ENCODE results near the gene CNOT3. TPM values are rescaled to one million over a fixed set of nuclear protein-coding genes. Genes with fewer than 3 reads are reported as not detected.

CNOT3 gene
- 50.5 to 63.8 TPM (median 58.1 TPM) in 5 replicates for total RNA-seq (2022; extraction: Qiagen RNA extraction)

DNA sequence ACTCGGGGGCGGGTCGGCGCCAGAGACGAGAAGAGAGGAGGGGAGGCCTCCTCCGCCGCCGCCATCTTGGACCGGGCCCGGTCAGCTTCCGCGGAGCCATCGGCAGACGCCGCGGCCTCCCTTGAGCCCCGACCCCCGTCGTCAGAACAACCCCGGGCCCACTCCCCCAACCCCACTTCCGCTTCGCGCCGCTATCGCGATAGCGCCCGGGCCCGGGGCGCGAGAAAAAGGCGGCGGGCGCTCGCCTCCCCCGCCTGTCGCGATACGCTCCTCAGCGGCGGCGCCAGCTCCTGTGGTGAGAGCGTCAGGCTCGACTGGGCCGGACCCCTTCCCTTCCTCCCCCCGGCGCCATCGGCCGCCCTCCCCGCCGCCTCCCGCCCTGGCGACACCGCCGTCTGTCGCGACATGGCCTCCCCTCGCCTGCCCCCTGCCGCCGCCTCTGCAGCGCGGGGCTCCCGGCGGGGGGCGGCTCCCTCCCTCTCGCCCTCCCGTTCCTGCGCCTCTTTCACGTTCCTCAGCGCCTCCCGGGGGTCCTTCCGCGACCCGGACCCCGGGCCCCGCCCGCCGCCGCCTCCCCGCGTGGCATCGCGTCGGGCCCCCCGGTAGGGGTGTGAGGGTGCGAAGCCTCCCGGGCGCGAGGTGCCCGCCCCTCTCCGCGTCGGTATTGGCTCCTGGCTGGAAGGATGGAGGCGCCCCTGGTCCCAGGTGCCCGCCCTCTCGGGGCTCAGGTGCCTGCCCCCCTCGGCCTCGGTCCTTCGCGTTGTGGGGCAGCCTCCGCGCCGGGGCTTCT lies at the start of gene CNOT3:
Gene CNOT3 (plus strand): TSS at position 64 of the 790 bp plus-strand sequence. CDS start 5,217 bp downstream, outside the sequence.

DNA sequence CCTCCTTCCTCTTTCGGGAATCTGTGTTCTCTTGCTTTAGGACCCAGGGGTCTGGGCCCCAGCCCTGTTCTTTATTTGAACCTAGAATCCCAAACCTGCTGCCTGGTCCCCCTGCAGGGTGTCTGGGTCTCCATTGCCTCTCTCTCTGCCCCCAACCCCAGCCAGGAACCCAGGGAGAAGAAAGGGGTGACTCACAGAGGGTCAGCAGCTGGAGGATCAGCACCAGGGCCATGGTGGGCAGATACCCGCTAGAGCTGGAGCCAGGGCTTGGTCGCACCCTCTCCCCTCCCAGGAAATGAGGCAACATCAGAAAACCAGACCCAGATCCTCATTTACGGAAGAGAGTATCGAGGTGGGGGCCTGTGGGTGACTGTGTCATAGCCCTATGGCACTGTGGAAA lies 37.0 kb upstream of the CNOT3 start, which contains the start of gene OSCAR:
Gene OSCAR (minus strand): TSS at position 243 of the 400 bp plus-strand sequence. CDS start 11 bp downstream, at position 232.

DNA sequence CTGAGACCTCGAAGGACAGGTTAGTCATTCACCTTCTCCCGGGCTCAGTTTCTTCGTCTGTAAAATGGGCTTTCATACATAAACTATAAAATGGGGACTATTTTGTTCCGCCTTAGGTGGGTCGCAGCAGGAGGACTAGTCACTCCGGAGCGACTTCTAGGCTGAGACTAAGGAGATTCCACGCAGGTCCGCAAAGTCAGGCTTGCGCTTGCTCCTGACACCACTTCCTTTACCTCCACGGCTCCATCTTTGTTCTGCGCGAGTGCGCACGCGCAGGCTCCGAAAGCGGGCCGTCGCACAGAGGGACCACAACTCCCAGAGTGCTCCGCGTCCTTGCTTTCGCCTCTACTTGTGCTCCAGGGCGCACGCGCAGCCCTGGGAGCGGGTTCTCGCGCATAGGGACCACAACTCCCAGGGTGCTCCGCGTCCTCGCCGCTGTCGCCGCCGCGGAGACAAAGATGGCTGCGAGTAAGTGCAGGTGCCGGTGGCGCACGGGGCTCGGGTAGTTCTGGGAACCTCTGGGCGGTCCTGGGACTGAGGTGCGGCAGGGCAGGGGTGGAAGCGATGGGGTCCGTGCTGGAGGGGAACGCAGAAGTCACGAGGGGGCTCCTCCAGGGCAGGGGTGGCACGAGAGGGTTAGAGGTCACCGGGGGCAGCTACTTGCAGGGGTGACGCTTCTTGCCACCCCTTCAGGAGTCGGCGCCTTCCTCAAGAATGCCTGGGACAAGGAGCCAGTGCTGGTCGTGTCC lies 35.0 kb upstream of the CNOT3 start, which contains the start of gene NDUFA3:
Gene NDUFA3 (plus strand): TSS at position 435 of the 749 bp plus-strand sequence. CDS start 24 bp downstream, at position 459.

DNA sequence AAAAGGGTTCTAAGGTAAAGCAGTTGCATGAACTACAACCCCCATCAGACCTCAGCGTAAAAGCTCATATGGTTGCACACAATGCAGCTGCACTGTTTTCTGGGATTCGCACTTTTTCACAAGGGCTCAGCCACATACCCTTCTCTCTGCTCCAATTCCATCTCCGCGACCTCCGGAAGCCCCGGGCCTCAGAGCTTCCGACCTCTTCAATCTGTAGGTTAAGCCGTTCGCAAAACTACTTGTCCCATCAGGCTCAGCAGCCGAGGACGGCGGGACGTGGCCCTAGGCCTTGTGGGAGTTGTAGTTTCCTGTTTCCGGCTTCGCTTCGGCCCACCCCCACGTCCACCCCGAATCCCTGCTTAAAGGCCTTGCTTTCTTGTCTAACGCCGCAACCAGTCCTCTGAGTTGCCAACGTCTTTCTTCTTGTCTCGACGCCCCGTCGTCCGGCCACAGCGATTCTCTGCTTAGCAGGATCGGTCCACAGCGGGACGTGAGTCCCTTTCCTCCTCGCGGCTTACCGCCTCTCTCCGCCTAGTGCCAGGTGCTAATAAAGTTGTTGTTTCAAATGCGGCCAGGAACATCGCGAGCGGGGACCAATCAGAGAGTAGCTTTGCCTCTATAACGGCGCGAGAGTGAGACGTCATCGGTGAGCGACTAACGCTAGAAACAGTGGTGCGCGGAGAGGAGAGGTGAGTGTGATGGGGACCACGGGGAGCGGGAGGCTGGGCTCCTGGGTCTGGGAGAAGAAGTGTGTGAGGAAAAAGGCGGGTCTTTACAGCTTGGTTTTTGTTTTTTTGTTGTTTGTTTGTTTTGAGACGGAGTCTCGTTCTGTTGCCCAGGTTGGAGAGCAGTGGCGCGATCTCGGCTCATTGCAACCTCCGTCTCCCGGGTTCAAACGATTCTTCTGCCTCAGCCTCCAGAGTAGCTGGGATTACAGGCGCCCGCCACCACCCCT lies 22.2 kb upstream of the CNOT3 start, which contains the start of the genes PRPF31 and TFPT:
Gene PRPF31 (plus strand): TSS at position 646 of the 955 bp plus-strand sequence. CDS start 2,525 bp downstream, outside the sequence.
Gene TFPT (minus strand): TSS at position 549 of the 955 bp plus-strand sequence. CDS start 388 bp downstream, at position 161.

DNA sequence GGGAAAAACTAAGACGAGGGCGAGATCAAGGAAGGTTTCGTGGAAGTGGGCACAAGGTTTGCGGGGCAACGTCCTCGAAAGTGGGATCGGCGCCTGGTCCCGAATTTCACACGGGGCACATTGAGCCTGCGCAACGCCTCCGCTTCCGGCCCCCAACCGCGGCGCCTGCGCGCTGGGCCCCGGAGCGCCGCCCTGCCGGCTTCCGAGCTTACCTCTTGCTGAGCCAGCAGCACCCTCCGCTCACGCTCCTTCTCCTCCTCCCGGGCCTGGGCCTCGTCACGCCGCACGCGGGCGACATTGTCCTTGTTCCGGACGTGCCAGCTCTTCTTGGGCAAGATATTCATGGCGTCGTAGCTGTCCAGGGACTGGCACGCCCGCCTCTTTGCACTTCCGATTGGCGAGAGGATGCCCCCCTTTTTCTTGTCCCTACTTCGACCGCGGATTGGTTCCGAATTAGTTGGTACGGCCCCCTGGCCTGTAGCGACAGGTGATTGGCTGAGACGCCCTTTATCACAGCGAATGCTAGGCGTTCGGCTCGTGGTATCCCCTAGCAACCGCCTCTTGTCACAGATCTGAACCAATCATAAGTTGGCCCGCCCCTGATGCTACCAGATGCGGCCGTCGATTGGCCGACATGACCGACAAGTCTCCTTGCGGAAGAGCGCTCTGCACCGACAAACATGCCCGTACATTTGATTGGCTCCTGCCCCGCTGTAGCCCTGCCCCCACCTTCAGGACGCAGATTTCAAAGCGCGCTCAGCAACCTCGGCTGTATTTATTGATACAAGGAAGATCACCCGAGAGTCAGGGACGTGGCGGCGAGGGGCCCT lies 22.0 kb downstream of the CNOT3 start, which contains the start of gene LENG1:
Gene LENG1 (minus strand): TSS at position 370 of the 830 bp plus-strand sequence. CDS start 26 bp downstream, at position 344.

DNA sequence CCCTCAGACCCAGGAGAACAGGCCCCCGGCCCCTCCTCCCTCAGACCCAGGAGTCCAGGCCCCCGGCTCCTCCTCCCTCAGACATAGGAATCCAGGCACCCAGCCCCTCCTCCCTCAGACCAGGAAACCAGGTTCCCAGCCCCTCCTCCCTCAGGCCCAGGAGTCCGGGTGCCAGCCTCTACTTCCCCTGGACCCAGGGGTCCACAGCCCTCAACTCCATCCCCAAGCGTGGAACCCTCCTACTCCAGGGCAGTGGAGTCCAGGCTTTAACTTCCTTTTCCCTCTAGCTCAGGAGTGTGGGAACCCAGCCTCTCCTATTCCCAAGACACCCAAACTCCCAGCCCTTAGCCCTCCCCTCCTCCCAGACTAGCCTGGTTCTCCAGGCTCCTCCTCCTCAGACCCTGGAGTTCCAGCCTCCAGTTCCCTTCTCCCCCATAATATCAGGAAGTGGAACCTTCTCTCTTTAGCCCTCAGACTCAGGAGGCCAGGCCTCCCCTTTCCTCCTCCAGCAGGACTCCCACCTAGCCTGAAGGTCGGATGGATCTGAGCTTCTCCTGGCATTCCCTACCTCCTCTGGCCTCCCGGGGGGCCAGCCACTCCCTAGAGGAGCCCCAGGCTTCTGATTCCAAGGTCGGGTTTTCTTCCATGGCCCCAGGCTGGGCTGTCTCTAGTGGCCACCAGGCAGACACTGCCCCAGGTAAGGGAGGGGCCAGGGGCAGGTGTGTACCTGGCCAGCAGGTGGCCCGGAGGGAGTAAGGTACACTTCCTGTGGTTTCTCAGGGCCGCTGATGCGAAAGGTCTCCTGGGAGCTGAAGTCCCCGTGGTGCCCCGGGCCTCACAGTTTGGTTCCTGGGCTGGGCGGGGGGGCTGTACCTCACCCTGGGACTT lies 35.2 kb downstream of the CNOT3 start, which contains the start of gene TMC4:
Gene TMC4 (minus strand): TSS at position 690 of the 888 bp plus-strand sequence. CDS start 43 bp downstream, at position 647.

DNA sequence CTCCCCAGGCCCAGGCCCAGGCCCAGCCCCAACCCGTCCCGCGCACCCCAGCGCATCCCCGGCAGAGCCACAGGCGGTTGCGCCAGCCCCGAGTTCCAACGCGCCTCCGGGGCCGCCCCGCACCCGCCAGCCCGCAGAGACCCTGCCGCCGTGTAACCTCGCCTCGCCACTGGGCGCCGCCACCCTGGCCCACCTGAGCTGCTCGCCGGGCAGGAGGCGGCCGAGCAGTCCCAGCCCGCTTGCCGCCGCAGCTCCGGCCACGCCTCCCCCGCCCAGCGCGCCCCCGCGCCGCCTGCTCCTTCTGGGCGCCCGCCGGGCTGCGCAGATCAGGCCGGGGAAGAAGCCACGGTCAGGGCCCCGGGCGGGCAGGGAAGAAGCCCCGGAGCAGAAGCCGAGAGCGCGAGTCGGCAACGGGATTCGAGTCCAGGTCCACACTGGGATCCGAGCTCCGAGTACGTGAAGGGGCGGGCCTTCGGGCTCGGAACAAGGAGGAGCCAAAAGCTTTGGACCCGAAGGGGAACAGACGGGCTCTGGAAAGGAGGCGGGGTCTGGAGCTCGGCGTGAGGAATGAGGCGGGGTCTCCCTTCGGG lies 51.7 kb downstream of the CNOT3 start, which contains the start of gene MBOAT7:
Gene MBOAT7 (minus strand): TSS at position 436 of the 590 bp plus-strand sequence. CDS start 1,072 bp downstream, outside the sequence.

DNA sequence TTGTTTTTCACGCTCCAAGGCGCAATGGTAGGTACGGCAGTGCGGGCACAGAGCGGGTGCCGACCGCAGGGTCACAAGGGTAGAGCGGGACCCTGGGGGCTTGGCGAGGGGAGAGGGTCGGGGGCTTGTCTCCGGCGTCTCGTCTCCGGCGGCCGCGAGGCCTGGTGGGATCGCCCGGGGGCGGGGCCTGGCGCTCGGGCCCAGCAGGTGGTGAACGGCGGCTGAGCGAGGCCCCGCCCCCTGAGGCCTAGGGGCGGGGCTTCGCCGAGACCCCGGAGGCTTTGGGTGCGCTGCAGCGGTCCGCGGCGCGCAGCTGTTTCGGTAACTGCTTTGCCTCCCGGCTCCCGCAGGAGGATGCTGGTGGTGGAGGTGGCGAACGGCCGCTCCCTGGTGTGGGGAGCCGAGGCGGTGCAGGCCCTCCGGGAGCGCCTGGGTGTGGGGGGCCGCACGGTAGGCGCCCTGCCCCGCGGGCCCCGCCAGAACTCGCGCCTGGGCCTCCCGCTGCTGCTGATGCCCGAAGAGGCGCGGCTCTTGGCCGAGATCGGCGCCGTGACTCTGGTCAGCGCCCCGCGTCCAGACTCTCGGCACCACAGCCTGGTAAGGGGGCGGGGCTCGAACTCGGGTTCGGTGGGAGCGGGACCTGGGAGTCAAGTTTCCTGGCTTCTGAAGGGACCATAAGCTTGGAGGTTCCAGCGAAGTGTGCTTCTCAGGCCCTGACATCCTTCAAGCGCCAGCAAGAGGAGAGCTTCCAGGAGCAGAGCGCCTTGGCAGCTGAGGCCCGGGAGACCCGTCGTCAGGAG lies 53.6 kb downstream of the CNOT3 start, which contains the start of gene TSEN34:
Gene TSEN34 (plus strand): TSS at position 298 of the 800 bp plus-strand sequence. CDS start 57 bp downstream, at position 355.

Other genes starting within 250 kb of the CNOT3 start
- gene CACNG7, start 228.5 kb upstream of the CNOT3 start, total RNA-seq (2022; extraction: Qiagen RNA extraction): 6.4 to 9.1 TPM (median 8.0 TPM) in 5 replicates
- gene CACNG8, start 174.8 kb upstream of the CNOT3 start, total RNA-seq (2022; extraction: Qiagen RNA extraction): 0.62 to 1.1 TPM (median 0.91 TPM) in 5 replicates
- gene CACNG6, start 146.1 kb upstream of the CNOT3 start, total RNA-seq (2022; extraction: Qiagen RNA extraction): 8.8 to 12.8 TPM (median 11.3 TPM) in 5 replicates
- 0.60 to 1.2 TPM (median 0.73 TPM) in 4 of 5 replicates, not detected in the other for gene VSTM1, start 73.9 kb upstream of the CNOT3 start, total RNA-seq (2022; extraction: Qiagen RNA extraction)
- not detected in 5 replicates for gene TARM1, start 56.4 kb upstream of the CNOT3 start, total RNA-seq (2022; extraction: Qiagen RNA extraction)
- 0.20 to 0.41 TPM (median 0.27 TPM) in 5 replicates for gene OSCAR, start 37.0 kb upstream of the CNOT3 start, total RNA-seq (2022; extraction: Qiagen RNA extraction)
- gene NDUFA3, start 34.9 kb upstream of the CNOT3 start, total RNA-seq (2022; extraction: Qiagen RNA extraction): 140 to 263 TPM (median 231 TPM) in 5 replicates
- gene TFPT, start 22.1 kb upstream of the CNOT3 start, total RNA-seq (2022; extraction: Qiagen RNA extraction): 18.6 to 23.8 TPM (median 19.8 TPM) in 5 replicates
- gene PRPF31, start 22.0 kb upstream of the CNOT3 start, total RNA-seq (2022; extraction: Qiagen RNA extraction): 105 to 119 TPM (median 114 TPM) in 5 replicates
- 7.5 to 8.5 TPM (median 7.9 TPM) in 5 replicates for gene LENG1, start 22.0 kb downstream of the CNOT3 start, total RNA-seq (2022; extraction: Qiagen RNA extraction)
- 0.73 to 1.5 TPM (median 1.1 TPM) in 5 replicates for gene TMC4, start 35.4 kb downstream of the CNOT3 start, total RNA-seq (2022; extraction: Qiagen RNA extraction)
- 133 to 153 TPM (median 146 TPM) in 5 replicates for gene MBOAT7, start 51.8 kb downstream of the CNOT3 start, total RNA-seq (2022; extraction: Qiagen RNA extraction)
- gene TSEN34, start 53.5 kb downstream of the CNOT3 start, total RNA-seq (2022; extraction: Qiagen RNA extraction): 77.0 to 127 TPM (median 122 TPM) in 5 replicates
- 2,122 to 2,593 TPM (median 2,171 TPM) in 5 replicates for gene RPS9, start 63.1 kb downstream of the CNOT3 start, total RNA-seq (2022; extraction: Qiagen RNA extraction)
- 0.14 to 0.38 TPM (median 0.30 TPM) in 5 replicates for gene LILRB3, start 85.2 kb downstream of the CNOT3 start, total RNA-seq (2022; extraction: Qiagen RNA extraction)
- 0.08 TPM in 1 of 5 replicates, not detected in the others for gene LILRA6, start 105.0 kb downstream of the CNOT3 start, total RNA-seq (2022; extraction: Qiagen RNA extraction)
- gene LILRB5, start 119.5 kb downstream of the CNOT3 start, total RNA-seq (2022; extraction: Qiagen RNA extraction): 0.05 TPM in 2 of 5 replicates, not detected in the others
- gene LILRB2, start 143.3 kb downstream of the CNOT3 start, total RNA-seq (2022; extraction: Qiagen RNA extraction): 0.06 to 0.22 TPM (median 0.08 TPM) in 3 of 5 replicates, not detected in the others
- 0.09 TPM in 1 of 5 replicates, not detected in the others for gene LILRA5, start 175.4 kb downstream of the CNOT3 start, total RNA-seq (2022; extraction: Qiagen RNA extraction)
- gene LILRA4, start 201.4 kb downstream of the CNOT3 start, total RNA-seq (2022; extraction: Qiagen RNA extraction): not detected in 5 replicates
- gene LAIR1, start 227.2 kb downstream of the CNOT3 start, total RNA-seq (2022; extraction: Qiagen RNA extraction): not detected in 5 replicates

Measured in A549 treated with Hydrocortisone at 1 μM for 4 hours (cell line).